SK-N-SH (cell line): ENCODE measurements around the gene IQSEC2. TPM values are rescaled to one million over a fixed set of nuclear protein-coding genes. Genes with fewer than 3 reads are reported as not detected.

Experiments used
- ELF1 ChIP-seq: IDR thresholded peaks from 2 replicates; pipeline ENCODE4 v1.4.0; 2012
- EP300 ChIP-seq, 2 experiments: IDR thresholded peaks; 2 replicates each; pipeline versions ENCODE4 v1.4.0 to v1.6.1; 2012; ENCODE audit warnings: borderline replicate concordance in 1 of 2, low read depth in 1 of 2, low read length in 1 of 2
- FOSL2 ChIP-seq: IDR thresholded peaks from 2 replicates; pipeline ENCODE4 v1.4.0; 2012; ENCODE audit warnings: low read depth, mild to moderate bottlenecking, moderate library complexity, borderline replicate concordance
- FOXJ3 ChIP-seq: sonication (generic); formaldehyde crosslinking; IDR thresholded peaks from 2 replicates; pipeline ENCODE4 v1.5.1; 2020; ENCODE audit warnings: mild to moderate bottlenecking, missing genetic modification reagents
- FOXM1 ChIP-seq: IDR thresholded peaks from 2 replicates; pipeline ENCODE4 v1.4.0; 2012; ENCODE audit warnings: low read depth, mild to moderate bottlenecking
- GABPA ChIP-seq: IDR thresholded peaks from 2 replicates; pipeline ENCODE4 v1.4.0; 2012; ENCODE audit warnings: low read depth, mild to moderate bottlenecking
- GATA2 ChIP-seq: sonication (generic); formaldehyde crosslinking; IDR thresholded peaks from 2 replicates; pipeline ENCODE4 v1.5.0; 2020; ENCODE audit warnings: mild to moderate bottlenecking, missing genetic modification reagents
- MEF2A ChIP-seq: IDR thresholded peaks from 2 replicates; pipeline ENCODE4 v1.4.0; 2012; ENCODE audit warnings: low read depth, borderline replicate concordance
- MXI1 ChIP-seq: IDR thresholded peaks from 2 replicates; pipeline ENCODE4 v1.6.1; 2012; ENCODE audit warnings: mild to moderate bottlenecking, low read depth, low read length, improper control_type of control experiment
- NRF1 ChIP-seq: IDR thresholded peaks from 2 replicates; pipeline ENCODE4 v1.6.1; 2012; ENCODE audit warnings: low read depth, mild to moderate bottlenecking, low read length
- POLR2AphosphoS5 ChIP-seq: IDR thresholded peaks from 2 replicates; pipeline ENCODE4 v1.6.1; 2012; ENCODE audit warnings: low read depth, low read length
- RCOR1 ChIP-seq: fragments of 150-350 bp; IDR thresholded peaks from 2 replicates; pipeline ENCODE4 v1.6.1; 2017; ENCODE audit warnings: antibody characterized with exemption, low read length
- REST ChIP-seq: IDR thresholded peaks from 2 replicates; pipeline ENCODE4 v1.6.1; 2012; ENCODE audit warnings: mild to moderate bottlenecking, low read depth, low read length, moderate library complexity
- RFX5 ChIP-seq: IDR thresholded peaks from 2 replicates; pipeline ENCODE4 v1.6.1; 2012; ENCODE audit warnings: mild to moderate bottlenecking, improper control_type of control experiment, low read length
- RXRA ChIP-seq: IDR thresholded peaks from 2 replicates; pipeline ENCODE4 v1.4.0; 2012; ENCODE audit warnings: low read depth, mild to moderate bottlenecking, borderline replicate concordance
- SIN3A ChIP-seq: IDR thresholded peaks from 2 replicates; pipeline ENCODE4 v1.6.1; 2012; ENCODE audit warnings: low read depth, mild to moderate bottlenecking, low read length, moderate library complexity, borderline replicate concordance
- TAF1 ChIP-seq: IDR thresholded peaks from 2 replicates; pipeline ENCODE4 v1.6.1; 2012; ENCODE audit warnings: low read depth, mild to moderate bottlenecking, low read length, moderate library complexity, borderline replicate concordance
- TEAD4 ChIP-seq: IDR thresholded peaks from 2 replicates; pipeline ENCODE4 v1.4.0; 2012; ENCODE audit warnings: mild to moderate bottlenecking, borderline replicate concordance; ENCODE audit not compliant: insufficient read depth
- USF1 ChIP-seq: IDR thresholded peaks from 2 replicates; pipeline ENCODE4 v1.4.0; 2012; ENCODE audit warnings: low read depth, borderline replicate concordance
- YY1 ChIP-seq: IDR thresholded peaks from 2 replicates; pipeline ENCODE4 v1.4.0; 2012; ENCODE audit warnings: low read depth, mild to moderate bottlenecking
- polyA plus RNA-seq, 3 experiments: library from polyadenylated mRNA; depleted of rRNA; stranded (reverse); fragments of >200 nt; gene quantifications; 2 replicates each; pipeline ENCODE4 v1.2.3, GENCODE V29; 2012
- TF ChIP-seq, protein P1 (sequence below): fragments of 150-350 bp; IDR thresholded peaks from 2 replicates; pipeline ENCODE4 v1.6.1; 2017; ENCODE audit warnings: antibody characterized with exemption, low read length, low read depth, borderline replicate concordance
- TF ChIP-seq, protein P2 (sequence below): fragments of 200-600 bp; sonication (generic); IDR thresholded peaks from 2 replicates; pipeline ENCODE4 v1.6.1; 2017; ENCODE audit warnings: antibody characterized with exemption, mild to moderate bottlenecking, moderate library complexity

The IQSEC2 gene
- polyA plus RNA-seq, 1 of the 3 experiments (the other 2 are of a cell fraction): 24.7 TPM

DNA sequence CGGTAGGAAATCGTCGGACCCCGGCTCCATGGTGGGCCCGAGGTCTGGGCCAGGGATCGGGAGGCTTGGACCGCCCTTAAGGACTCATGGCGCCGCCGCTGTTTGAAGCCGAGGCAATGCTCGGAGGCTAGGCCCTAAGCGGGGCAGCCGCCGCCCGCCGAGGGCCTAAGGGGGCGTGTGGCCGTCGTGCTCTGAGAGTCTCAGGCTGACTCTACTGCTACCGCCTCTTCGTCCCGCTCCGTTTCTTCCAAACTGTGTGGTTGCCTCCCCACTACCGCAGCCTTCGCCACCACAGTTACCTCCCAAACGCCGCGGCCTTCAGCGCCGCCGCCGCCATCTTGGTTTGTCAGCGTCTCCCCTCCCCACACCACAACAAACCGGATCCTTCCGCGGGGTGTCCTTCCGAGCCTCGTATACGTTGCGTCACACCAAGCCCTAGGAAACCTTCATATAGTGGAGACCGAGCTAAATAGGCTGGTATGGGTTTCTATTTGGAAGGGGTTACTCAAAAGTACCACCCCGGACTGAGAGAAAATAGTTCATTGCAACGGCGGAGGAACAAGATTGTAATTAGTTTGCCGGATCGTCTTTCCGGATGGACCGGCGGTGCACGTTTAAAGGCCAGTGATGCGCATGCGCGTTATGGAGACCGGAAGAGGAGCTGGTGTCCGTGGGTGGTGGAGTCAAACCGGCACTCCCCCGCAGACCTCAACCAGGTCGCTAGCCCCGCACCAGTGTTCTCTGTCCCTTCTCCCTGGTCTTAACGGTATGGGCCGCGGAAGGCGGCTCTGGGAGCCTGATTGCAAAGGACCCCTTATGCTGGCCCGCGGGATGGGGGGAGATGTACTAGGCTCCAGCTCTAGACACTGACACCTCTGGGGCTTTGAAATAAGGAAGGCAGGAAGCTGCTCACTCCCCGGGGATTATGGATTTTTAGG lies 56.3 kb downstream of the IQSEC2 start, which contains the start of gene KDM5C (continued):
- TF ChIP-seq FOXJ3 (CRISPR knock-in tag) (peak; percentile 79; the same call in 1 of the 2 replicates), RCOR1 (no peak), RXRA (no peak), FOSL2 (peak; percentile 19; the same call in 1 of the 2 replicates), SIN3A (peak; percentile 58; the same call in 1 of the 2 replicates), MEF2A (no peak; the same call in 1 of the 2 replicates), MXI1 (no peak), TAF1 (peak; percentile 97), RFX5 (no peak), USF1 (0 out of 2 replicates have a peak, but pooled peaks have one; percentile 10), GATA2 (CRISPR knock-in tag) (no peak), NRF1 (peak; percentile 83), YY1 (peak; percentile 99), FOXM1 (no peak), EP300 (IDR thresholded peaks at IDR 0.05; ENCODE audit: borderline replicate concordance in 1 of 2, low read depth in 1 of 2, low read length in 1 of 2) (peak in 1 of 2 experiments; percentile 50; a peak in 1 of 4 replicates), ELF1 (peak; percentile 87), POLR2AphosphoS5 (peak; percentile 90), REST (peak; percentile 59), TEAD4 (0 out of 2 replicates have a peak, but pooled peaks have one; percentile 32), GABPA (peak; percentile 67)
- TF ChIP-seq, protein P1, sequence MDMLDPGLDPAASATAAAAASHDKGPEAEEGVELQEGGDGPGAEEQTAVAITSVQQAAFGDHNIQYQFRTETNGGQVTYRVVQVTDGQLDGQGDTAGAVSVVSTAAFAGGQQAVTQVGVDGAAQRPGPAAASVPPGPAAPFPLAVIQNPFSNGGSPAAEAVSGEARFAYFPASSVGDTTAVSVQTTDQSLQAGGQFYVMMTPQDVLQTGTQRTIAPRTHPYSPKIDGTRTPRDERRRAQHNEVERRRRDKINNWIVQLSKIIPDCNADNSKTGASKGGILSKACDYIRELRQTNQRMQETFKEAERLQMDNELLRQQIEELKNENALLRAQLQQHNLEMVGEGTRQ: no peak
- TF ChIP-seq, protein P2, sequence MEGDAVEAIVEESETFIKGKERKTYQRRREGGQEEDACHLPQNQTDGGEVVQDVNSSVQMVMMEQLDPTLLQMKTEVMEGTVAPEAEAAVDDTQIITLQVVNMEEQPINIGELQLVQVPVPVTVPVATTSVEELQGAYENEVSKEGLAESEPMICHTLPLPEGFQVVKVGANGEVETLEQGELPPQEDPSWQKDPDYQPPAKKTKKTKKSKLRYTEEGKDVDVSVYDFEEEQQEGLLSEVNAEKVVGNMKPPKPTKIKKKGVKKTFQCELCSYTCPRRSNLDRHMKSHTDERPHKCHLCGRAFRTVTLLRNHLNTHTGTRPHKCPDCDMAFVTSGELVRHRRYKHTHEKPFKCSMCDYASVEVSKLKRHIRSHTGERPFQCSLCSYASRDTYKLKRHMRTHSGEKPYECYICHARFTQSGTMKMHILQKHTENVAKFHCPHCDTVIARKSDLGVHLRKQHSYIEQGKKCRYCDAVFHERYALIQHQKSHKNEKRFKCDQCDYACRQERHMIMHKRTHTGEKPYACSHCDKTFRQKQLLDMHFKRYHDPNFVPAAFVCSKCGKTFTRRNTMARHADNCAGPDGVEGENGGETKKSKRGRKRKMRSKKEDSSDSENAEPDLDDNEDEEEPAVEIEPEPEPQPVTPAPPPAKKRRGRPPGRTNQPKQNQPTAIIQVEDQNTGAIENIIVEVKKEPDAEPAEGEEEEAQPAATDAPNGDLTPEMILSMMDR: no peak
